SK-N-SH treated with all-trans-retinoic acid at 6 μM for 48 hours (cell line): ENCODE results near the gene OVCA2.

Source experiments
- ZFP3 ChIP-seq: fragments of 250-450 bp; sonication (Bioruptor Pico); IDR thresholded peaks from 2 replicates; pipeline ENCODE4 v1.5.0; 2020; ENCODE audit warnings: mild to moderate bottlenecking, moderate library complexity
- ZNF8 ChIP-seq: fragments of 450-650 bp; formaldehyde crosslinking; IDR thresholded peaks from 2 replicates; pipeline ENCODE4 v1.5.0; 2020; ENCODE audit warnings: mild to moderate bottlenecking, moderate library complexity

DNA sequence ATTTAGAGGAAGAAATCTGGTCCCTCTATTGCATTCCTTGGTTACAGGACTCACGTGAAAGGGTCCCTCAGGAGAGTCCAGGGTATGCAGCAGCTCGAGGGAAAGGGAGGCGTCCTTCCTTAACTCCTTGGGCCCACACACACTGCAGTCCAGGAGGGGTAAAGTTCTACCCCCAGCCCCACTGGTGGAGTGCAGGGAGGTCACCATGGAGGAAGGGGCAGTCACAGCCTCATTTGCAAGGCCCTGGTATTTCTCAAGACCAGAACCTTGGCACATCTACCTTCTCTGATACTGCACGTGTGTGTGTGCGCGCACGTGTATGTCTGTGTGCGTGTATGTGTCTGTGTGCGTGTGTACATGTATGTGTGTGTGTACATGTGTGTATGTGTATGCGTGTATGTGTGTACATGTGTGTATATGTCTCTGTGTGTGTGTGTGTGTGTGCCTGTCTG, 24.2 kb downstream of the OVCA2 start:
- no peak for TF ChIP-seq ZNF8 (CRISPR knock-in tag)
- no peak for TF ChIP-seq ZFP3 (CRISPR knock-in tag)
